Hypothalamus (tissue), 51 donors: ENCODE data around the gene RRAS2.
A peak's percentile ranks its signal among the peaks of the same experiment; 100 is the strongest.
"Not testable (repeated sequence)": the region's sequence is repeated elsewhere in the genome, so short reads cannot be mapped to it uniquely, and the experiment has no call there.

ENCODE experiments used
- DNase-seq, 51 donors: peaks; one replicate each; lab custom pipeline; 2025; lab: John Stamatoyannopoulos, UW

The RRAS2 gene

DNA sequence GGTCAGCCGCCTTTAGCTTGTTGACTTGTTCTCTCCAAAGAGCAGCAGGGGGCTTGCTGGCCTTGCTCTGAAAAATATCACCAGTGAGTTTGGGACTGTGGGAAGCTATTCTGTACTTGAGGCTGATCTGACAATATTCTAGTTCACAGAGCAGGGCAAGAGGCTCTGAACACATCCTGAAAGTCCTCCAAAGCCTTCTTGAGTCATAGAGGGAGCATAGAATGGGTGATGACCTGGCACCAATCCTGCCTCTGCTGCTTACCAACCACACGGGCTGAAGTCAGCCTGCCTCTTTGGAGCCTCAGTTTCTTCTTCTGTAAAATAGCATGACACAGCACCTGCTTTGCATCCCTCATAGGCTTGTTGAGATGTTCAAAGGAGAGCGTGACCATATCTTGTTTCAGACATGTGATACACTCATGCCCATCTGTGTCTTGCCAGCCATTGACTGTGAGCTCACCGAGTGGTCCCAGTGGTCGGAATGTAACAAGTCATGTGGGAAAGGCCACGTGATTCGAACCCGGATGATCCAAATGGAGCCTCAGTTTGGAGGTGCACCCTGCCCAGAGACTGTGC is 96.6 kb downstream of the RRAS2 start:
- DNase-seq: no peak

DNA sequence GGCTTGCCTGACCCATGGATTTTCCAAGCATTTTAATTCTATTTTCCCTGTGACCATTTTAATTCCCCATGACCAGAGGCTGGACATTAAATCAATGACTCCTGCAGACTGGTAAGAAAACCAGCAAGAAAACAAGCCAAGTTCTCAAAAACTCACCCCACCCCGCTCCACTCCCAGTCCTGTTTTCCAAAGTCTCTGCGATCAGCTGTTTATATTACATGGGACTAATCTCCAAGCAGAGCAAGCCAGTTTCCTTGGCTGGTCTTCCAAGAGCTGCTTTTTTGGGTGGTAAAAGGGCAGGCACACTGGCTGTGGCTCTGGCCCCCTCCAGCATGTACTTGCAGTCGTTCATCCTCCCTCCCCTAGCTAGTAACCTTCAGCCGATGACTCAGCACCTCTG is 97.9 kb downstream of the RRAS2 start:
- no peak for DNase-seq

DNA sequence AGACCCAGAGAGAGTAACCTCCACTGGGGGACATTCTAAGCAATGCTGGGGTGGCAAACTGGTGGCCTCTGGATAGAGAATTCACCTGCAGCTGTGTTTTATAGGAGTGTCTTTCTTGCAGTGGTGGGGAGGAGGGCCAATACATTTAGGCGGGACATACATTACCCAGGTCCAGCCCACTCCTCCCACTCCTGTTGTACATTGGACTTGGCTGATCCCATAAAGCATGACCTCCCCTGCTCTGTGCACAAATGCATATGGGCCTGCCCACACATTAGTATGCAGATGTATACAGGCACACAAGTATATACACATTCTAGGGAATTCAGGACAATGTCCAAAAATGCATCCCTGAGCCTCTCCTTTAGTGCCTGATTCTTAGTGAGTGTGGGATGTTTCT is 99.1 kb downstream of the RRAS2 start:
- DNase-seq: no peak

DNA sequence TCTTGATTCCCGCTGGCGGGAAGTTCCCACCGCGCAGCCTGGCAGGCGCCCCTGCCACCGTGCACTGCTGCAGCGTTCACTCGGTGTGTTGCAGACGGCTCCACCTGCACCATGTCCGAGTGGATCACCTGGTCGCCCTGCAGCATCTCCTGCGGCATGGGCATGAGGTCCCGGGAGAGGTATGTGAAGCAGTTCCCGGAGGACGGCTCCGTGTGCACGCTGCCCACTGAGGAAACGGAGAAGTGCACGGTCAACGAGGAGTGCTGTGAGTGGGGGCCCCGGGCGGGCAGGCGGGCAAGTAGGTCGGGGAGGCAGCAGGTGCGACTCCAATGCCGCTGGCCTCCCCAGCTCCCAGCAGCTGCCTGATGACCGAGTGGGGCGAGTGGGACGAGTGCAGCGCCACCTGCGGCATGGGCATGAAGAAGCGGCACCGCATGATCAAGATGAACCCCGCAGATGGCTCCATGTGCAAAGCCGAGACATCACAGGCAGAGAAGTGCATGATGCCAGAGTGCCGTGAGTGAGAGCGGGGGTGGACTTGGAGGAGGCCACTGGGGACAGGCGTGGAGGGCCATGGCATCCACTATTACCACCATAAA is 99.7 kb downstream of the RRAS2 start:
- no peak for DNase-seq

DNA sequence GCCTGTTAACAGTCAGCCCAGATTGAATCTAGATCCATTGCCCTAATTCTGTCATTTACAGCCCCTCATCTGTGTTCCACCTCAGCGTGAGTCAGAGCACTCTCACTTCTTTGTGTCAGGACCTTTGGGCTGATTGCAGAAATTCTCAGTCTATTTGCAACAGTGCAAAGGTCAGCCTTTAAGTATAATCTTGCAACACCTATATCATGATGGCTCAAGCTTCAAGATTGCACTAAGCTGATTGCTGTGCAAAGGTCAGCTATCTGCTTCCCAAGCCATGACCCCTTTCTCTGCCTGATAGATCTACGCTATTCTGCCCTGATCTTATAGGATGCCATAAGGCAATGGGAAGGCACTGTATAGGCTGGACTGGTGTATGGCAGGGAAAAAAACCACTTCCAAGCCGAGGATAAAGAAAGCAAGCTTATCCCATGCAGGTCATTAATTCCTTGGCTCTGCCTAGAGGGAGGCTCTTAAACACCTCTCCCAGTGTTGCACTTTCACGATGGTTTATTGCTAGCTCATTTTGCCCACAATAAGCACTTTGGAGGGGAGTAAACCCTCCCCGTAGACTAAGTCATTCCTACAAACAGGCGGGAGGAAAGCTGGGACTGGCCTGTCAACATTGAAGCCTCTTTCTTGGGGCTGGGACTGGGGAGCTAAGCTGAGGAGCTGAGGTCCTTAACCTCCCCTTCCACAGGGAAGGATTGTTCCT is 100.6 kb downstream of the RRAS2 start:
- DNase-seq: no peak

DNA sequence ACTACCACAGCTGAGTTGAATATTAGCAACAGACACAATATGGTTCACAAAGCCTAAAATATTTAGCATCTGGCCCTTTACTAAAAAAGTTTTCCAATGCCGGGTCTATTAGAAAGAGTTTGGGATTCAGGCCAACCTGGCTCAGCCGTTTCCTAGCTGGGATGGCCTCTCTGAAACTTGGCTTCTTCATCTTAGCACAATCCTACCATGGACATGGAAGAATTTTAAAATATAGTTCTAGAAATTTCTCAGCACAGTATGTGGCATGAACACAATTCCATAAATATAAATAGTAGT is 103.8 kb downstream of the RRAS2 start:
- DNase-seq: no peak

DNA sequence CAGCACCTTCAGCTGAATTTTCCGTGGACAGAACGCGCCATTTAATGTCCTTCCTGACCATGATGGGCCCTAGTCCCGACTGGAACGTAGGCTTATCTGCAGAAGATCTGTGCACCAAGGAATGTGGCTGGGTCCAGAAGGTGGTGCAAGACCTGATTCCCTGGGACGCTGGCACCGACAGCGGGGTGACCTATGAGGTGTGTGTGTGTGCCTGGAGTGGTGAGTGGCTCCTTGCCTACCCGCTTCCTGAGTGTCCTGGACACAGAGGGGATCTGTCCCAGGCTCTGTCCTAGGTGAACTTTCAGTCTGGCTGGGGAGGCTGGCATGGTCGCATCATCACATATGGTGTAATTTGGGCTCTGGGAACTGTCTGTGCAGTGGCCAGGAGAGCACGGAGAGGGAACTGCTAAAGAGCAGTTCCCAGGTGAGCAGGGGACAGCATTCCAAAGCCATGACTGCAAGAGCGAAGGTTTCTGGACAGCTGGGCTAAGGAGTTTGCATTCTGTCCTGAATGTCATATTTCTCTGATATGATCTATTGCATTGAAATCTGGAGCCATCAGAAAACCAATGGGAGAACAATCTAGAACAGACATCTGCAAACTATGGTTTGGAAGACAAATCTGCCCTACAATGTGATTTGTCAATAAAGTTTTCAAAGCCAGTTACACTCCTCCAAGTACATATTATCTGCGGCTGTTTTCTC is 104.3 kb downstream of the RRAS2 start:
- no peak for DNase-seq

DNA sequence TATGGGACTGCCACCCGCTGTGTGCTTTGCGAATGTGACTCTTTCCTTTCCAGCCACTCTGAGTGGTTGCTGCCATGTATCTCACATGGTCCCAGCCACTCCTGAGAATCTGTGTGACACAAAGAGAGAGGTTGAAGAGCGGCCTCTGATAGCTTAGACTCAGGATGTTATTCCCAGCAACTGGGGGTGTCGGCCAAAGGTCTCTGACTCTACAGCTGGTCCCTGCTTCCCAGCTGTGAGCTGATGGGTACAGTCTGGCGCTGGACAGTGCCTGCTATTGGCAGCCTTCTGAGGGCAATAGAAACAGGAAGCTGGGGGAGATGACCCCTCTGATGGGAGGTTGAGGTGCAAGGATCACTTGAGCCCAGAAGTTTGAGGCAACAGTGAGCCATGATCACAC is 105.1 kb downstream of the RRAS2 start:
- no peak for DNase-seq

DNA sequence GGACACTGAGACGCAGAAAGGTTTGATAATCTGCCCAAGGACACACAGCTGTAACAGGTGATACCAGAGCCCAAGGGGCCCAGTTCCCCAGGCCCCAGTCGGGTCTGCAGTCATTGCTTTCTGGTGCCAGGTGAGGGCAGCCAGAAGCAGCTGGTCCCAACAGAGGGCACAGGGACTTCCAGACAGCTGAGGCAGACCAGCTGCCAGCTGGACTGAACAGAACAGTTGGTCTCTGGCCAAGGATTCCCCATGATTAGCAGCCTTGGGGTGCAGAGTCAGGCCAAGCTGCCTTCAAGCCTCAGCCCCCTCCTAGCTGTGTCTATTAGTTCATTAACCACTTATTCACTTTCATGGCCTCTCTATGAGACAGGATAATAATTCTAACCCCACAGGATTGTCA is 105.6 kb downstream of the RRAS2 start:
- peak in 10 of 51 donors; percentile 6 to 33 (median 24) for DNase-seq

DNA sequence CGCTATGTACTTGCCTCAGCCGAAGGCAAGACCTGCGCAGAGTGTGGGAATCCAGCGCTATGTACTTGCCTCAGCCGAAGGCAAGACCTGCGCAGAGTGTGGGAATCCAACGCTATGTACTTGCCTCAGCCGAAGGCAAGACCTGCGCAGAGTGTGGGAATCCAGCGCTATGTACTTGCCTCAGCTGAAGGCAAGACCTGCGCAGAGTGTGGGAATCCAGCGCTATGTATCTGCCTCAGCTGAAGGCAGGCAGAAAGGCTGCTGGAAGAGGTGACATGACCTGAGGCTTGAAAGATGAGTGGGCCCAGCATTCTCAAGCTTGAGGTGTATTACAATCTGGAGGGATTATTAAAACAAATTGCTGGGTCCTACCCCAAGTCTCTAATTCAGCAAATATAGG is 106.5 kb downstream of the RRAS2 start:
- not testable (repeated sequence) for DNase-seq

DNA sequence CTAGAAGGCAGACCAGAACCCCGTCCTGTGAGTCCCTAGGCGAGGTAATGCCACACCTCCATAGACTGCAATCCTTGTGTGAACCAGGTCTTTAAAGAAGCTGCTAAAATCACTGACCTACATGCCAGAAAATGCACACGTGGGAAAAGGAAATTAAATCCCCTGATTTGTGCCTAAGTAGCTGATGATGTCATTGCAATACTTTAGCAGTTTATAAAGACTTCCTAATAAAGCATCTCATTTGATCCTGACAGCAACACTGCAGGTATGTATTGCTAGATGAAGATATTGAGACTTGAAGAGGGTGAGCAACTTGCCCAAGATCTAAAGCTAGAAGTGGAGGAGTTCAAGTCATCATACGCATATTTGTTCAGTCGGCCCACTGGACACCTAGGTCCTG is 107.2 kb downstream of the RRAS2 start:
- DNase-seq: no peak

DNA sequence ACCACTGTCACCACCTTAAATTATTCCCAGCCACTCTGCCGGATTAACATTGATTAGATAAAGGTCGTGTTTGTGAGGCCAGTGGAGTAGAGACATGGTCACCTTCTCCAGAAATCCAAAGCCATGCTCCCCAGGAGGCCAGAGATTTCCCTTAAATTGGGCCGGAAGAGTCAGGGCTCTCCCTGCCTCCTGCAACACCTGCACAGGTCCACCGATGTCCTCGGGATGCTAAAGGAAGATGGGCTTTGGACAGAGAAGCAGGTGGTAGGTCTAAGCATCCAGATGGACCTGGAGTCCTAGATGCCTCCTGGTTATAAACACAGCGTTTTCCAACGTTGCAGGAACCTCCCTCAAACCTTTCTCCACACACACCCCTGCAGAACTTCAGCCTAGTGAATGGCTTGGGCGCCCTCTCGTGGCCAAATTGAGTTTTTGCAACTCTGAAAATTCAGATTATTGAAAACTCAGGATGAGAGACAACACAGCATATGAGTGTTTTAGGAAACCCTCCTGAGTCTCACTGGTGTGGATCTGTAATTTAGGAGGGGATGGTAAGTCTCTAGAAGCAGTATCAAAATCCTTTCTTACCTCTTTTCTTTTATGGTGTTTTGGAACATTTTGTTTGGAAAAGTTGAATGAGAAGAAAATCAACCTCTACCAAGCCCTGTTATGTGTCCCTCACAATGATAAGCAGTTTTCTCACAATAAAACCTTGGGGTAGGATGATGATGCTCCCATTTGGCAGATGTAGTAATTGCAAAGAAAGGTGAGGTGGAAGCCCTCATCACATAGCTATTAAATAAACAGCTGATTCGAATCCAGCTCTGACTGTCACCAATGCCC is 109.6 kb downstream of the RRAS2 start:
- peak in 39 of 51 donors; percentile 19 to 76 (median 49) for DNase-seq

DNA sequence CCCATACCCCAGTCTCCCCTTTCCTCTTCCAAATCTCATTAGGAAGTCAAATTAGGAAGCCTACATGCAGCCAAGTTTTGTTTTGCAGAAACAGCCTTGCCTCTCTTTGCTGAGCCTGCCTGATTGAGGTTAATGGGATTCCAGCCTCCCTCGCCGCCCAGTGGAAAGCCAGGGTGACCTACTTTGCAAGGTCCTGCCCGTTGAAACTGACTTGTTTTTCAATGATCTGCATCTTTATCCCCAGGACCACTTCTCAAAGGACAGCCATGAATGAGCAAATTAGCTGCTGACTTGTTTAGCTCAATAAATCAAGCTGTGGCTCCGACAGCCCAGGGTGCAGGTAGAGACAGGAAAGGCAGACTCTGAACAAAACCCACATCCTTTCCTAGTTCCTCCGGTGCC is 110.4 kb downstream of the RRAS2 start:
- DNase-seq: peak in 38 of 51 donors; percentile 11 to 84 (median 50)

DNA sequence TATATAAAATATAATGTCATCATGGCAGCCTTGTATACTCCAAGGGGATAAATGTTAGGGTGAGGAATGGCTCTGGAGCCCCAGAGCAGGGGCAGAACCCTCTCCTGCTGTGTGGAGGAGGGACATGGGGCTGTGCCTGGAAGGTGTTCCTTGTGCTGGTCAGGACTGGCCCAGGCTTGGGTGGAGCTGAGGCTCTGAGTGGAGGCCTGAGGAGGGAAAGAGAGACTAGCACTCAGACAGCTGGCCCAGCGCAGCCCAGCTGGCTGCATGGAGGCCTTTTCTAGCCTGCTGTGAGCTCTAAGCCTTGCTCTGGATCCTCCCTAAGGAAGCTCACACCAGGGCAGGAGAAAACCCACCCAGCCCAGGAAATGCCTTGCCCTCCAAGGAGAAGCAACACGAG is 113.5 kb downstream of the RRAS2 start:
- DNase-seq: no peak

DNA sequence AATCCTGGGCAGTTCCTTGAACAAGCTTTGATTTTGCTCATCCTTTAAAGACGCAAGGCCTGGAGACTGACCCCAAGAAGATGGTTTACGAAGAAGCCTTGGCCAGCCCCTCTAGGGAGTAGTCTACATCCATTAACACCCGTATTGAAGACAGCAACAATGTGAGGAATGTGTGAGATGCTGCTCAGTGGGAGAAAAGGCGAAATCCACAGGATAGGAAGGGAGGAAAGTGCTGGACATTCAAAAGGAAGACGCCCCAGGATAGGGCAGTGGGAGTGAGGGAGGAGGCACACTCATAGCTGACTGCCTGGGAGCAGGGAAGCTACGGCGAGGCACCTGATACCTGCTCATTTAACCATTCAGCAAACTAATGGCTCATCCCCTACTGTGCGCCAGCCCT is 114.1 kb downstream of the RRAS2 start:
- no peak for DNase-seq

DNA sequence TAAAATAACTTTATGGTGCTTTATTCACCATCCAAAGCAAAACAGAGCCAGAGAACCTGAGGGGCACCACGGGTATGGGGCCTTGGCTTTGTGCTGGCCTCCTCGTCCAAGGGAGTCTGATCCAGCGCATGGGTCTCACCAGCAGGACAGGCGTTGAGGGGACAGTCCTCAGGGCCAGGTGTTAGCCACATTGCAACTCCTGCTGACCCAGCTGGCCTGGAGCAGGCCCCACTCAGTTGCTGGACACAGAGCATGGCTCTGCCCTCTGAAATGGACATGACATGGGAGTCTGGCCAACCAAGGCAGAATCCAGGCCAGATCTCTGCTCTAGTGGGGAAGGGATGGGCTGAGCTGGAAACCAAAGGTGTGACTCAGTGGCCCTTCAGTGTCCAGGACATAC is 116.2 kb downstream of the RRAS2 start:
- no peak for DNase-seq

DNA sequence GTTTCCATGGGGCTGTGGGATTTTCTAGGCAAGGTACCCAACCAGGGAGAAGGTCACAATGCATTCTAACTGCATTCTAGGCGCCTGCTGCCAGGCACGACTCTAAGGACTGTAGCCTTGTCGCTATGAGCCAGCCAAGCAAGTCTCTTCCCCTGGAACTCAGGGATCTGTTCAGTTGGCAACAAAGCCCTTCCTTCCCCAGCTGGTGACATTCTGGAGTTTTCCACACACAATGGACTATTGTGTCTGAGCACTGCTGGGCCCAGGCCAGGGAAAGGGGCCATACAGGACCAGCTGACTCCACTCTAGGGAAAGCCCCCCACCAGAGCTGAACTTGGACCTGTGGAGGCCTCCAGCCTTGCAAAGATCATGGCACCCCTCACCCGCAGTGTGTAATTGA is 116.8 kb downstream of the RRAS2 start:
- peak in 29 of 51 donors; percentile 18 to 81 (median 41) for DNase-seq

DNA sequence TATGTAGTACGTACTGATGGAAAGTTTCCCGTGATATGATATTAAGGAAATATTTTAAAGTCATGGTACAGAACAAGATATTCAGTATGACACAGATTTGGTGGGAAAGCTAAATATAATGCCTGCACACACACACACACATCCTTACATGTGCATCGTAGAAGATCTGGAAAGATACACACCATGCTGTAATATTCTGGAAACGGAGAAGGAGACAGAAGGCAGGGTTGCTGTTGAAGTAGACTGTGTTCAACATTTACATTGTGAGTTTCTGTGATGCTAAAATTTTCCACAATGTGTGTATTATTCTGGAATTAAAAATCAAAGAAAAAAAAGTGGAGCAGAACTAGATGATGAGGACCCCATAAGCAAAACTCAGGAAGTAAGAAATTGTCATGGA is 118.0 kb downstream of the RRAS2 start:
- DNase-seq: no peak

DNA sequence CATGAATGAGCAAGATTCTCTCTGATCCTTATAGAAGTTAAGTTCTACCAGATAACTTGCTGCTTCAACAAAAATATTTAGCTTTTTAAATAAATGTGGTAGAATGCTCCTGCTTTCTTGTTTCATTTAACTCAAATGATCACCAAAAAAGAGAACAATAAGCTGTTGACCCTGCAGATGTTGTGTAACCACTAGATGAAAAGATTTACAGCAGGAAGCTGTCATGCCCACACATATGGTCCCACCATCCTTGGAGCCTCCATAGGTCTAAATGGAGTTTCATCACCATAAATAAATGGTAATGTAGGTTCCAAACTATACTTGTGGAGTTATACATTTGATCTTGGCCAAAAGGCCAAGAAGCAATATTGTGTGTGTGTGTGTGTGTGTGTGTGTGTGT is 118.8 kb downstream of the RRAS2 start:
- DNase-seq: no peak

DNA sequence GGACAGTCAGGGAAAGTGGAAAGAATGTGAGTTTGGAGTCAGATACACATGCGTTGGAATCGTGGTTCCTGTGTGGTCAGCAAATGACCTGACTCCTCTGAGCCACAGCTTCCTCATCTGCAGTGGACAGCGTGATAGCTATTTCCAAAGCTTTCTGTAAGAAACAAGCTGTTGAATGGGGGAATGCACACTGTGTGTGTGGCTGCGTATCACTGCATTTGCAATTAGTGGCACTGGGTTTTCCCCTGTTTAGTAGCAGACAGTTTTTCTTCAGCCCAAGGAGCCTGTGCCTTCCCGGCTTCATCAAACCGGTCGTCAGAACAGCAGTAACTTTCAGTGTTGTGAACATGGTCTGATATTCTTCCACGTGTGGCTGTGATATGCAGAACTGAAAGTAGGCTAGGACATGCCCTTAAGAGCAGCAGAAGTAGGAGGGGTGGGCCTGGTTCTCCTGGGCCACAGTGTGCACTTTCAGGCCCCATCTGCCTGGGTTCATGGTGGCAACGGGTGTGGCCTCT is 121.5 kb downstream of the RRAS2 start:
- peak in 15 of 51 donors; percentile 12 to 53 (median 37) for DNase-seq

DNA sequence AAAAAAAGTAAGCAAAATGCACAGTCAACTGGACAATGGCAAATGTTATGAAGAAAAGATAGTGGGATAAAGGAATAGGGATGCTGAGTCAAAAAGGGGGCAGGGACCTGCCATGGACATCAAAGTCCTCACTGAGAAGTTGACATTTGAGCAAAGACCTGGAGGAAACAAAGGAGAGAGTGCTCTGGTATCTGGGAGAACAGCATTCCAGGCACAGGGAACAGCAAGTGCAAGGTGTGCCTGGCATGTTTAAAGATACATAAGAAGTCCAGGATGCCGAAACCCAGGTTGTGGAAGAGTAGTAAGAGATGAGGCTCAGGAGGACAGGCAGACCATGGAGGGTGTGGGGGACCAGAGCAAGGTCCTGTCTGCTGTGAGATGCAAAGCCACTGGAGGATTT is 123.3 kb downstream of the RRAS2 start:
- DNase-seq: no peak
